ENCODE results near the gene ANGPTL8.

The ANGPTL8 gene

GRCh38 chr19:11290256-11290655, 50.8 kb downstream of the ANGPTL8 start:
- Histone ChIP-seq H3K9me3 (ENCODE audit: control insufficient read depth, low read length) (no peaks in the 10 kb centered on the region), H3K27ac (ENCODE audit: insufficient read depth, low read length, poor library complexity, severe bottlenecking) (no peak overlapping the region), H3K4me3 (ENCODE audit: insufficient read depth, low read depth, low read length, poor library complexity, severe bottlenecking) (no peak overlapping the region), H3K4me1 (ENCODE audit: control insufficient read depth, insufficient read depth, low read length, poor library complexity, severe bottlenecking) (peaks cover 4% of the 10 kb centered on the region), H3K27me3 (replicated peaks; ENCODE audit: control insufficient read depth, insufficient read depth, low read length, poor library complexity, severe bottlenecking) (peaks cover 10% of the 10 kb centered on the region), H3K36me3 (ENCODE audit: control insufficient read depth, insufficient read depth, low read length) (no peaks in the 10 kb centered on the region)
- DNase-seq = no peak

DNA sequence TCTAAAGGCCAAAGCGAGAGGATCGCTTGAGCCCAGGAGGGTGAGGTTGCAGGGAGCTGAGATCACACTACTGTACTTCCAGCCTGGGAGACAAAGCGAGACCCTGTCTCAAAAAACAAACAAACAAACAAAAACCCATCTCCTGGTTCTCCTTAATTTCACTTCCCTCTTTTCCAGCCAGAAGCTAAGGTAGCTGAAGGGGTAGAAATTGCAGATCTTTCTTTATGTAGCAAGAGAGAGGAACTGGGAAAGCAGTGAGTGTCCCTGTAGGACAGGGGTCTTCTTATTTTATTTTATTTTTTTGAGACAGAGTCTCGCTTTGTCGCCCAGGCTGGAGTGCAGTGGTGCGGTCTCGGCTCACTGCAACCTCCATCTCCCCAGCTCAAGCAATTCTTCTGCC, 52.0 kb downstream of the ANGPTL8 start:
- peaks cover 10% of the 10 kb centered on the region for H3K27me3 ChIP-seq (replicated peaks; ENCODE audit: control insufficient read depth, insufficient read depth, low read length, poor library complexity, severe bottlenecking)
- no peak overlapping the region for H3K27ac ChIP-seq (ENCODE audit: insufficient read depth, low read length, poor library complexity, severe bottlenecking)
- peaks cover 4% of the 10 kb centered on the region for H3K4me1 ChIP-seq (ENCODE audit: control insufficient read depth, insufficient read depth, low read length, poor library complexity, severe bottlenecking)
- H3K9me3 ChIP-seq (ENCODE audit: control insufficient read depth, low read length) = no peaks in the 10 kb centered on the region
- no peak overlapping the region for H3K4me3 ChIP-seq (ENCODE audit: insufficient read depth, low read depth, low read length, poor library complexity, severe bottlenecking)
- DNase-seq = no peak
- no peaks in the 10 kb centered on the region for H3K36me3 ChIP-seq (ENCODE audit: control insufficient read depth, insufficient read depth, low read length)
